GM21619 (cell line): Measurements from ENCODE around the gene CABLES2.

ENCODE experiments used
- ATAC-seq: cut with Tn5 transposase; IDR thresholded peaks from one replicate; pipeline ENCODE4 v1.9.1; 2021; ENCODE audit not compliant: unreplicated experiment

The CABLES2 gene, protein sequence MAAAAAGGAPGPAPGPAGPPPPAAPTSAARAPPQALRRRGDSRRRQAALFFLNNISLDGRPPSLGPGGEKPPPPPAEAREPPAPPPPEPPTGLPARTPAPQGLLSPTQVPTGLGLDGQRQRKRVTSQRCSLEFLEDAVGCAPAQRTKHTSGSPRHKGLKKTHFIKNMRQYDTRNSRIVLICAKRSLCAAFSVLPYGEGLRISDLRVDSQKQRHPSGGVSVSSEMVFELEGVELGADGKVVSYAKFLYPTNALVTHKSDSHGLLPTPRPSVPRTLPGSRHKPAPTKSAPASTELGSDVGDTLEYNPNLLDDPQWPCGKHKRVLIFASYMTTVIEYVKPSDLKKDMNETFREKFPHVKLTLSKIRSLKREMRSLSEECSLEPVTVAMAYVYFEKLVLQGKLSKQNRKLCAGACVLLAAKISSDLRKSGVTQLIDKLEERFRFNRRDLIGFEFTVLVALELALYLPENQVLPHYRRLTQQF

GRCh38 chr20:62407221-62407992, at the start of gene CABLES2:
Gene CABLES2 (minus strand): TSS chr20:62407285. CDS start chr20:62407276, 9 bp downstream.
- peak; percentile 84 for ATAC-seq

- ATAC-seq: no peak
Measured at GRCh38 chr20:62455929-62456328, 48.8 kb upstream of the CABLES2 start.

- ATAC-seq: no peak
Measured at GRCh38 chr20:62454904-62455636, 48.0 kb upstream of the CABLES2 start.

DNA sequence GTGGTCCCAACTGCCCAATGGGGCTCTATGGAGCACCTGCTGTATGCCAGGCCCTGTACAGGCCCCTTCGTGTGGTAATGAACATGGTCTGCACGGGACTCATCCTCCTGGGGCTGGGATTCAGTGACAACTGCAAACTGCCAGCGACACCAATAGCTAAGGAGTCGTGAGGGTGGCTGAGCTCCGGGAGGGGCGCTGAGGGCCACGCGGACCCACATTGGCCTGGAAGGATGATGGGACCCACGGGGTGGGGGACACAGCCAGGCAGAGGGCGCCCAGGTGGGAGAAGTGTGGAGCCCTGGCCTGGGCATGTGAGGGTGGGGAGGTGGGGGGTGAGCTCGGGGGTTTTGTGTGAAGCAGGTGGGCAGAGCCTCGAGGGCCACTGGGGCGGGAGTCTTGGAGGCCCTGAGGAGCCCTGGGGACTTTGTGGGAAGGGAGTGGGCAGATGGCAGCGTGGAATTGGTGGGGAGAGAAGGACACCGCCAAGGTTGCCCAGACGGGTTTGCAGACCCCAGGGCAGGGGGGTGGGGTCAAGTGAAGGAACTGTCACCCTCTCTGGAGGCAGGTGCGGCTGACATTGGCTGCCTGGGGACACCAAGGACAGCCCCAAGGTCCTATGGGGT, 46.2 kb upstream of the CABLES2 start:
- ATAC-seq: no peak

DNA sequence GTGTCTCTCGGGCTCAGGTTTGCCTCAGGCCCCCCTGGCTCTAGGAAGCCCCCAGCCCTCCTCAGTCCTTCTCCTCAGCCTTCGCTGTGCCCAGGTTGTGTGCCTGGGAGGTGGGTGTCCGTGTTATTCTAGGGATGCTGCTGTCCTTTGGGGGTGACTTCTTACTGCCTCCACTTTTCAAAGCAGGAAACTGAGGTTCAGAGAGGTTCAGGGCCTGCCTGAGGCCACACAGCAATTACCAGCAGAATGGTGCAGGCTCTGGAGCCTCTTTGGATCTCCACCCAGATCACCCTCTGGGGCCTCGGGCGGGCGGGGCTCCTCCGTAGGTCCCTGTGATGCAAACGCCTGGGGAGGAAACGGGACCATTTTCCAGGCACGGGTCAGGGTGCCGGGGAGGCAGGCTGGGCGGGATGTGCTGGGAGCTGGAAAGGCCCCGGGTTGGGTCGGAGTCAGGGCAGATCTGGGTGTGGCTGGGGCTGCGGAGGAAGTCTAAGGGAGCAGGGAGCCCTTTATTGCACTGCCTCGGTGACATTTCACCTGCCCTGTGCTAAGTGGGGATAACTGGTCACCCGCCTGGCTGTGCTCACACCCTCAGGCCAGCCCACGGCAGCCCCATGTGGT, 45.5 kb upstream of the CABLES2 start:
- no peak for ATAC-seq

DNA sequence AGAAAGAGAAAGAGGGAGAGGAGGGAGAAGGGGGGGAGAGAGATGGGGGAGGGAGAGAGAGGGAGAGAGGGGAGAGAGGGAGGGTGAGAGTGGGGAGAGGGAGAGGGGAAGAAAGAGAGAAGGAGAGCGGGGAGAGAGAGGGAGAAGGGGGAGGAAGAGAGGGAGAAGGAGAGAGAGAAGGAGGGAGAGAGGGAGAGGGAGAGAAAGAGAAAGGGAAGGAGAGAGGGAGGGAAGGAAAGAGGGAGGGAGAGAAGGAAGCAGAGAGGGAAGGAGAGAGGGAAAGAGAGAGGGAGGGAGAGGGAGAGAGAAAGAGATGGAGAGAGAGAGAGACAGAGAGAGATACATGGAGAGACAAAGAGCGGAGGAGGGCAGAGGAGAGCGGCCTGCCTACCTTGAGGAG, 44.9 kb upstream of the CABLES2 start:
- no peak for ATAC-seq

- ATAC-seq: no peak
Measured at GRCh38 chr20:62451156-62451767, 44.2 kb upstream of the CABLES2 start.

DNA sequence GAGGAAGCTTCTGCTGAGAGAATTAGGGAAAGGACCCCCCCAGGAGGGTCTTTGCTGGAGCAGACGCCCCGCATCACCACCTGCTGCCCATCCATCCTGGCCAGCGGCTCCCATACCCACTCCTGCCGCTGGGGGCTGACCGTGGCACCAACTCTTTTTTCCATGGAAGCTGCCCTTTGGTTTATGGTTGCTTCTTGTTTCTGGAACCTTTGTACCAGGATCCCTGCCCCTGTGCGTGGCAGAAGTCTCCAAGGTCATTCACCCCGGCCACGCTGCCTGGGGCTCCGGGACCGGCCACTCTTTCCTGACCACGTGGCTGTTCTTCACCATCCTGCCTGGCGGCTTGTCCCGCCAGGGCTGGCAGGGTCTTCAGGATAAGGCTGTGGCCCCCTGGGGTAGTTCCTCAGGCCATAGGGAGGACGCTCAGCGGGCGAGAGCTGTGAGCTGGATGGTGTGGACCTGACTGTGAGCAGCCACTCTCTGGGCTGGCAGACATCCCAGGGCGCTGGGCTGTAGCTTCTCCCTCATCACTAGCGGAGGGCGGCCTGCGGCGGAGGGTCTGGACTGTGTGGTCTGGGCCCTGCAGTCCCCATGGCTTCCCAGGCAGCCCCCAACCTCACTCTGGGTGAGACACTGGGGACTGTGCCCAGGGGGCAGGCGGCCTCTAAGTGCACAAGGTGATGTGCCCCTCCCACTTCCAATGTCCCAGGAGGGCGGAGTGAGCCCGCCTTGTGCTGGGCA, 43.0 kb upstream of the CABLES2 start:
- no peak for ATAC-seq

- ATAC-seq: no peak
Measured at GRCh38 chr20:62448788-62449187, 41.7 kb upstream of the CABLES2 start.

DNA sequence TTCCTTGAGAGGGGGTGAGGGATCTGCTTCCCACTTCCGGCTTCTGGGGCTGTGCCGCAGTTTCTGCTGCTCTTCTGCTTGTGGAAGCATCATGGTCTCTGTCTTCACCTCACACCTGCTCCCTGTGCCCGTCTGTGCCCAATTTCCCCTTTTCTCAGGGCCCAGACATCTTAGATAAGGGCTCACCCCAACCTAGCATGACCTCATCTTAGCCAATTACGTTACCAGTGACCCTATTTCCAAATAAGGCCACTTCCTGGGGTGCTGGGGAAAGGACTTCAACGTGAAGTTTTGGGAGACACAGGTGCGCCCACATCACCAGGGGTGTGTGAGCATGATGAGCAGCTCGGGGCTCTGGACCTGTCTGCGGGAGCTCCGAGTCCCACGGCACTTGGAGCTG, 41.0 kb upstream of the CABLES2 start:
- no peak for ATAC-seq

DNA sequence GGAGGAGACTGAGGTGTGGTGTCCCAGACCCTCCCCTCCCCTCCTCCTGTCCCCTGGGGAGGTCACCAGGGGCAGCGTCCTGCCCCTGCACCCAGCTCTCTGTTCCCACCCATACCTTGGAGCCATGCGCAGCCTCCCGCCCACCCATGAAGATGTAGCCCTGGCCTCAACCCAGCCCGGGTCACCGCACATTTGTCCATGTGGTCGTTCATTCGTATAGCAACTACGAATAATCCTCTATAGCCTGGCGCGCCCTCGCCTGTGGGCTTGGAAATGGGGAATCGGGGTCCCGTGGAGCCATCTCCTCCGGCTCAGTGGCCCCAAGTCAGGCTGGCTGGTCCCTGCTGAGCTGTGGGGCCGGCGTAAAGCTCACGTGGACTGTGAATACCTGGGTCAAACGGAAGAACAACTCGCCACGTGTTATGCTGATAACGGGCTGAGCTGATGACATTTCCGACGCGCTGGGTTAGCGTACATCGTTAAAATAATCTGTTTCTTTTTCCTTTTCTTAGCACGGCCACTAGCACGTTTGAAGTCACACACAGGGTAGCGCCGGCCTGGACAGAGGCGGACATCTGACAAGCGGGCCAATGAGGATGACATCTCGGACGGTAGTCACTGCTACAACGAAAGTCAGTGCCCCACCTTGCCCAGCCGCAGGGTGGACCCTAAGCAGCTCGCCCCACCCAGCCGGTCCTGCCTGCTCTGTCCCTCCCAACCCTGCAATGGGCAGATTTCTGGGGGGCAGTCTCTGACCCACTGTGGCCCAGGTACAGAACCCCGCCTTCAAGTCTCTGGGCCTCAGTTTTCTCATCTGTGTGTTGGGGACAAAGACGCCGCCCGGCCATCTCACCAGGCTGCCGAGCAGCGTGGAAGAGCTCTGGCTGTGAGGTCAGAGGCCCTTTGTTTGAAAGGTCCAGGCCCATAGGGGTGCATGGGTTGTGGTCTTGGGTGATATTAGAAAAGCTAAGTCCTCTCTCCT, 40.1 kb upstream of the CABLES2 start:
- ATAC-seq: no peak

DNA sequence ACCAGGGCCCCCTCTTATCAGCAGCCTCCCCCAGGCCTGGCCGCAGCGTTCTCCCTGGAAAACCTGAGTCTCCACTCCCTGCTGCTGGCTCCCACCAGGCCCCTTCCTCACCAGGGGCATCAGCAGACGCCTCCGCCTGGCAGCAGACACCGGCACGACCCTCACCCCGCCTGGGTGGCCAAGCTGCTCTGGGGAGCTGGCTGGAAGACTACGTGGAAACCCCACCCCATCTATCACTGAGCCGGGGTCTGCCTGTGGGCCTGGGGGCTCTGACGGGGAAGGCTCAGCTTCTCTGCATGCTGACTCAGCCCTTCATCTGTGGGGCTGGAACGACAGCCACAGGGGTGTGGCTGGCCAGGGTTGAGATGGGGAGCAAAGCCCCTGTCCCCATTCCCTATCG, 39.4 kb upstream of the CABLES2 start:
- no peak for ATAC-seq

DNA sequence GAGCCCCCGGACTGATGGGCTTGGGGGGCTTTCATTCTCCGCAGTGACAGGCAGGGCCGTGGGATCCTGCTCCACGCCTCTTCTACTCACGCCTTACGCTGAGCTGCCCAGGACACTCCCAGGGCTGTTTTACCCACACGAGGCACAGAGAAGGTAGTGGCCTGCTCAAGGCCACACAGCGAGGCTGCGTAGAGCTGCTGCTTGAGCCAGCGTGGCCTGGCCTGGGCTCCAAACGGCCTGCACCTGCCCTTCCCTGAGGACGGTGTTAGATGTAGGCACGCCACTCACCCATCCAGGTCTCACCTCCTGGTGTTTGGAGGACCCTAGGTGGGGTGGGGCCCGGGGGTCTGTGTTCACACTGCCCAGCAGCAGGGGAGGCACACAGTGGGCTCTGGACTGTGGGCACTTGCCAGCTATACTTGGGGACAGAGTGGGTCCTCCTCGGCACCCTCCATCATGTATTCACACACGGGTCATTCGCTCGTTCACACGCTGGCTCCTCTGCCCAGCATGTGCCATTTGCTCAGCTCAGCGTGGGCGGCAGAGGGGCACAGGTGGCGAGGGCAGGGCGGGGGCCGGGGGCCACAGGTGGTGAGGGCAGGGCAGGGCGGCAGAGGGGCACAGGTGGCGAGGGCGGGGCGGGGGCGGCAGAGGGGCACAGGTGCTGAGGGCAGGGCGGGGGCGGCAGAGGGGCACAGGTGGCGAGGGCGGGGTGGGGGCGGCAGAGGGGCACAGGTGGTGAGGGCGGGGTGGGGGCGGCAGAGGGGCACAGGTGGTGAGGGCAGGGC, 38.7 kb upstream of the CABLES2 start:
- ATAC-seq: no peak

DNA sequence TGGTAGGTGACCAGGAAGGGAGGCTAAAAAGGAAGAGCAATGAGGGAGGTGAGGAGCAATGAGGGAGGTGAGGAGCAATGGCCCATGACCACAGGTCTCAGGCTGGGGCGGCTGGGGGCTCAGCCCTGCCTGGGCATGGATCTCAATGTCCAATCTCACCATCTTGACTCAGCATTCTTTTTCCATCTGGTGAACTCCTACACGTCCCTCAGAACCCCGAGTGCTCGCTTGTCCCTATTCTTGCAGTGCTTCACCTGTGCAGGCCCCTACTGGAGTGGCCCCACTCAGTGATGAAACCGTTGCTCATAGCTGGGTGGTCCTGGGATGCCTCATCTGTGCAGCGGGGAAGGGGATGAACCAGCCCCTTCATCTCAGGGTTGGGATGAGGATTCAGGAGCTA, 37.2 kb upstream of the CABLES2 start:
- no peak for ATAC-seq

- ATAC-seq: no peak
Measured at GRCh38 chr20:62441987-62442539, 35.0 kb upstream of the CABLES2 start.

- no peak for ATAC-seq
Measured at GRCh38 chr20:62439218-62439617, 32.1 kb upstream of the CABLES2 start.

DNA sequence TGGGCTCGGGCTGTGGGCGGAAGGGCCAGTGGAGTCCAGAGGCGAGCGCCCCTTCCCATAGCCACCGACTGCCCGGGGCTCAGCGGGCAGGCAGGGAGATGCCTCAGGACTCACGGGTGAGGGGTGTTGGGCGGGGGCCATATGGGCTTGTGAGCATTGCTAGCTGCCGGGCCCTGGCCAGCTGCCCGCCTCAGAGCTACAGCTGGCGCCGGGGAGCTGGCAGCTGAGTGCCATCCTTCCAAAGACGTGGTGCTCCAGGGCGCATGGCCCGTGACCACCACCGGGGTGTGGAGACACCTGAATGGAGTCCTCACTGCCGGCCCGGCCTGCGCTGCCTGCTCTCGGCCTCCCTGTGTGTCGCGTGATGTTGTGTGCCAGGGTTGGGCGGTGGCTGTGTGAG, 30.8 kb upstream of the CABLES2 start:
- ATAC-seq: no peak
